SK-N-MC (cell line): ENCODE measurements around the gene MRPL44.
A peak's percentile ranks its signal among the peaks of the same experiment; 100 is the strongest.
"Not testable (repeated sequence)": the region's sequence is repeated elsewhere in the genome, so short reads cannot be mapped to it uniquely, and the experiment has no call there.

ENCODE experiments used
- DNase-seq: peaks from one replicate; pipeline ENCODE4 v3.0.0-alpha.2; 2011; ENCODE audit warnings: low read depth, low spot score
- H3K27ac ChIP-seq: fragments of 200-600 bp; sonication (generic); 2 replicates; pipeline ENCODE4 v1.5.1; 2016; ENCODE audit warnings: mixed run types
- H3K36me3 ChIP-seq: fragments of 200-600 bp; sonication (generic); 2 replicates; pipeline ENCODE4 v1.6.1; 2017; ENCODE audit warnings: antibody characterized with exemption, low read length, mixed read lengths; ENCODE audit not compliant: insufficient read depth
- H3K4me3 ChIP-seq: fragments of 200-600 bp; sonication (generic); 2 replicates; pipeline ENCODE4 v1.5.1; 2016
- H3K9ac ChIP-seq: fragments of 200-600 bp; sonication (generic); 2 replicates; pipeline ENCODE4 v1.8.0; 2017; ENCODE audit warnings: mixed run types, mixed read lengths; ENCODE audit not compliant: insufficient read length
- H3K9me3 ChIP-seq: fragments of 200-600 bp; sonication (generic); 2 replicates; pipeline ENCODE4 v1.6.1; 2017; ENCODE audit warnings: low read depth, mild to moderate bottlenecking, antibody characterized with exemption, low read length, moderate library complexity, mixed read lengths
- EZH2 ChIP-seq: fragments of 200-600 bp; sonication (generic); IDR thresholded peaks from one replicate; pipeline ENCODE4 v1.6.1; 2017; ENCODE audit warnings: antibody characterized with exemption
- FOXP2 ChIP-seq: optimal IDR thresholded peaks from 2 replicates; pipeline ENCODE3; 2011; ENCODE audit warnings: mild to moderate bottlenecking, moderate library complexity; ENCODE audit not compliant: insufficient read depth; ENCODE audit errors: extremely low read length, control extremely low read depth
- POLR2AphosphoS5 ChIP-seq: IDR thresholded peaks from 2 replicates; pipeline ENCODE4 v1.6.1; 2012; ENCODE audit warnings: mild to moderate bottlenecking, low read depth, low read length, borderline replicate concordance

MRPL44 gene

GRCh38 chr2:223999862-224000261 is 42.6 kb downstream of the MRPL44 start:
- no peak for TF ChIP-seq FOXP2
- no peak for TF ChIP-seq POLR2AphosphoS5
- TF ChIP-seq EZH2, result no peak
- peaks cover 31% of the 10 kb centered on the region for H3K36me3 ChIP-seq
- DNase-seq, result no peak
- H3K9me3 ChIP-seq, result no peaks in the 10 kb centered on the region
- H3K9ac ChIP-seq, result no peak overlapping the region
- no peak overlapping the region for H3K27ac ChIP-seq
- H3K4me3 ChIP-seq, result no peak overlapping the region

- not testable (repeated sequence) for H3K9me3 ChIP-seq, DNase-seq, H3K4me3 ChIP-seq, H3K9ac ChIP-seq, H3K27ac ChIP-seq
- H3K36me3 ChIP-seq, result peaks cover 24% of the 10 kb centered on the region
These were observed 43.4 kb downstream of the MRPL44 start for GRCh38 chr2:224000662-224001061.

- TF ChIP-seq FOXP2 (no peak), POLR2AphosphoS5 (no peak), EZH2 (no peak)
- Histone ChIP-seq H3K27ac (no peak overlapping the region), H3K9ac (no peak overlapping the region), H3K9me3 (no peaks in the 10 kb centered on the region), H3K4me3 (no peak overlapping the region), H3K36me3 (peaks cover 8% of the 10 kb centered on the region; the same call in 1 of the 2 replicates)
- no peak for DNase-seq
These were observed 46.9 kb downstream of the MRPL44 start for GRCh38 chr2:224004105-224004695.

GRCh38 chr2:224008702-224009261 is 51.5 kb downstream of the MRPL44 start:
- Histone ChIP-seq H3K4me3 (no peak overlapping the region), H3K9ac (no peak overlapping the region), H3K9me3 (no peaks in the 10 kb centered on the region), H3K27ac (0 out of 2 replicates have a peak overlapping the region, but pooled peaks have one; percentile 11), H3K36me3 (no peaks in the 10 kb centered on the region)
- DNase-seq, result no peak
- TF ChIP-seq POLR2AphosphoS5 (no peak), FOXP2 (no peak), EZH2 (no peak)

- H3K9ac ChIP-seq, result no peak overlapping the region
- DNase-seq, result no peak
- H3K9me3 ChIP-seq, result no peaks in the 10 kb centered on the region
- TF ChIP-seq POLR2AphosphoS5, result no peak
- no peak for TF ChIP-seq EZH2
- no peak for TF ChIP-seq FOXP2
- H3K27ac ChIP-seq, result peak overlapping the region; percentile 73
- peak overlapping the region; percentile 32 for H3K4me3 ChIP-seq
- H3K36me3 ChIP-seq, result no peaks in the 10 kb centered on the region
These were observed 52.5 kb downstream of the MRPL44 start for GRCh38 chr2:224009605-224010315.

GRCh38 chr2:224011837-224012236 is 54.6 kb downstream of the MRPL44 start:
- TF ChIP-seq POLR2AphosphoS5 (no peak), EZH2 (no peak), FOXP2 (no peak)
- H3K9me3 ChIP-seq, result no peaks in the 10 kb centered on the region
- no peak overlapping the region for H3K27ac ChIP-seq
- DNase-seq, result no peak
- H3K9ac ChIP-seq, result no peak overlapping the region
- H3K4me3 ChIP-seq, result no peak overlapping the region
- H3K36me3 ChIP-seq, result no peaks in the 10 kb centered on the region

GRCh38 chr2:224014336-224014735 is 57.1 kb downstream of the MRPL44 start:
- Histone ChIP-seq H3K4me3 (no peak overlapping the region), H3K27ac (no peak overlapping the region), H3K9ac (no peak overlapping the region), H3K36me3 (no peaks in the 10 kb centered on the region), H3K9me3 (no peaks in the 10 kb centered on the region)
- no peak for DNase-seq
- TF ChIP-seq EZH2 (no peak), POLR2AphosphoS5 (no peak), FOXP2 (no peak)

- no peak for TF ChIP-seq FOXP2
- TF ChIP-seq POLR2AphosphoS5, result no peak
- no peak for TF ChIP-seq EZH2
- no peak for DNase-seq
These were observed 59.7 kb downstream of the MRPL44 start for GRCh38 chr2:224016963-224017362.

More at GRCh38 chr2:224016963-224017362, 59.7 kb downstream of the MRPL44 start:
- H3K9ac ChIP-seq, result no peak overlapping the region
- H3K27ac ChIP-seq, result no peak overlapping the region
- H3K36me3 ChIP-seq, result no peaks in the 10 kb centered on the region
- H3K9me3 ChIP-seq, result no peaks in the 10 kb centered on the region
- no peak overlapping the region for H3K4me3 ChIP-seq
